ENCODE measurements around the gene RAB18.
"Not testable (repeated sequence)": the region's sequence is repeated elsewhere in the genome, so short reads cannot be mapped to it uniquely, and the experiment has no call there.

Gene RAB18

GRCh38 chr10:27564880-27565279 lies 60.8 kb downstream of the RAB18 start:
- FAIRE-seq, result no peak
- TF ChIP-seq POLR2A (IDR thresholded peaks at IDR 0.05; ENCODE audit: low read depth, low read length) (no peak), POU2F2 (IDR thresholded peaks at IDR 0.05; ENCODE audit: low read depth, low read length) (no peak), PAX5 (IDR thresholded peaks at IDR 0.05; ENCODE audit: insufficient read depth, low read length, severe bottlenecking) (no peak), SPI1 (IDR thresholded peaks at IDR 0.05; ENCODE audit: low read depth, low read length) (no peak), POLR2AphosphoS5 (IDR thresholded peaks at IDR 0.05; ENCODE audit: low read depth, low read length) (no peak), TAF1 (IDR thresholded peaks at IDR 0.05; ENCODE audit: low read depth, low read length) (no peak)

GRCh38 chr10:27568196-27569175 lies 64.4 kb downstream of the RAB18 start:
- FAIRE-seq (no peak), DNase-seq (ENCODE audit: insufficient read length, low spot score) (no peak)
- TF ChIP-seq POLR2AphosphoS5 (IDR thresholded peaks at IDR 0.05; ENCODE audit: low read depth, low read length) (no peak), POU2F2 (IDR thresholded peaks at IDR 0.05; ENCODE audit: low read depth, low read length) (no peak), POLR2A (IDR thresholded peaks at IDR 0.05; ENCODE audit: low read depth, low read length) (no peak), SPI1 (IDR thresholded peaks at IDR 0.05; ENCODE audit: low read depth, low read length) (no peak), PAX5 (IDR thresholded peaks at IDR 0.05; ENCODE audit: insufficient read depth, low read length, severe bottlenecking) (no peak), TAF1 (IDR thresholded peaks at IDR 0.05; ENCODE audit: low read depth, low read length) (no peak)

More at GRCh38 chr10:27564880-27565279, 60.8 kb downstream of the RAB18 start:
- DNase-seq (ENCODE audit: insufficient read length, low spot score), result no peak

GRCh38 chr10:27569946-27570345 lies 65.8 kb downstream of the RAB18 start:
- no peak for DNase-seq (ENCODE audit: insufficient read length, low spot score)
- no peak for FAIRE-seq
- TF ChIP-seq PAX5 (IDR thresholded peaks at IDR 0.05; ENCODE audit: insufficient read depth, low read length, severe bottlenecking), result no peak
- TF ChIP-seq SPI1 (IDR thresholded peaks at IDR 0.05; ENCODE audit: low read depth, low read length), result no peak
- no peak for TF ChIP-seq TAF1 (IDR thresholded peaks at IDR 0.05; ENCODE audit: low read depth, low read length)
- no peak for TF ChIP-seq POLR2A (IDR thresholded peaks at IDR 0.05; ENCODE audit: low read depth, low read length)
- no peak for TF ChIP-seq POU2F2 (IDR thresholded peaks at IDR 0.05; ENCODE audit: low read depth, low read length)
- TF ChIP-seq POLR2AphosphoS5 (IDR thresholded peaks at IDR 0.05; ENCODE audit: low read depth, low read length), result no peak

GRCh38 chr10:27577038-27577437 lies 72.9 kb downstream of the RAB18 start:
- DNase-seq (ENCODE audit: insufficient read length, low spot score); FAIRE-seq: not testable (repeated sequence)

GRCh38 chr10:27578316-27578715 lies 74.2 kb downstream of the RAB18 start:
- no peak for TF ChIP-seq PAX5 (IDR thresholded peaks at IDR 0.05; ENCODE audit: insufficient read depth, low read length, severe bottlenecking)
- no peak for TF ChIP-seq POU2F2 (IDR thresholded peaks at IDR 0.05; ENCODE audit: low read depth, low read length)
- no peak for TF ChIP-seq TAF1 (IDR thresholded peaks at IDR 0.05; ENCODE audit: low read depth, low read length)
- no peak for TF ChIP-seq POLR2A (IDR thresholded peaks at IDR 0.05; ENCODE audit: low read depth, low read length)
- TF ChIP-seq SPI1 (IDR thresholded peaks at IDR 0.05; ENCODE audit: low read depth, low read length), result no peak
- no peak for TF ChIP-seq POLR2AphosphoS5 (IDR thresholded peaks at IDR 0.05; ENCODE audit: low read depth, low read length)
- no peak for DNase-seq (ENCODE audit: insufficient read length, low spot score)
- FAIRE-seq, result no peak

- FAIRE-seq (no peak), DNase-seq (ENCODE audit: insufficient read length, low spot score) (no peak)
- TF ChIP-seq PAX5 (IDR thresholded peaks at IDR 0.05; ENCODE audit: insufficient read depth, low read length, severe bottlenecking), result no peak
- no peak for TF ChIP-seq SPI1 (IDR thresholded peaks at IDR 0.05; ENCODE audit: low read depth, low read length)
- no peak for TF ChIP-seq TAF1 (IDR thresholded peaks at IDR 0.05; ENCODE audit: low read depth, low read length)
- TF ChIP-seq POLR2A (IDR thresholded peaks at IDR 0.05; ENCODE audit: low read depth, low read length), result no peak
- no peak for TF ChIP-seq POU2F2 (IDR thresholded peaks at IDR 0.05; ENCODE audit: low read depth, low read length)
- no peak for TF ChIP-seq POLR2AphosphoS5 (IDR thresholded peaks at IDR 0.05; ENCODE audit: low read depth, low read length)
These were observed 77.1 kb downstream of the RAB18 start for GRCh38 chr10:27581225-27581624.

- DNase-seq (ENCODE audit: insufficient read length, low spot score), result no peak
- FAIRE-seq, result no peak
- TF ChIP-seq POLR2A (IDR thresholded peaks at IDR 0.05; ENCODE audit: low read depth, low read length), result no peak
- no peak for TF ChIP-seq SPI1 (IDR thresholded peaks at IDR 0.05; ENCODE audit: low read depth, low read length)
- TF ChIP-seq POLR2AphosphoS5 (IDR thresholded peaks at IDR 0.05; ENCODE audit: low read depth, low read length), result no peak
- no peak for TF ChIP-seq TAF1 (IDR thresholded peaks at IDR 0.05; ENCODE audit: low read depth, low read length)
- TF ChIP-seq POU2F2 (IDR thresholded peaks at IDR 0.05; ENCODE audit: low read depth, low read length), result no peak
- no peak for TF ChIP-seq PAX5 (IDR thresholded peaks at IDR 0.05; ENCODE audit: insufficient read depth, low read length, severe bottlenecking)
These were observed 80.2 kb downstream of the RAB18 start for GRCh38 chr10:27584302-27584701.

All from GM12891 (cell line).